GM13976 (cell line): ENCODE measurements around the gene MALRD1.

Experiments
- DNase-seq: peaks from one replicate; pipeline ENCODE4 v3.0.0; 2012; ENCODE audit warnings: low spot score
- CTCF ChIP-seq: IDR thresholded peaks from 2 replicates; pipeline ENCODE4 v1.5.1; 2012; ENCODE audit warnings: borderline replicate concordance, mild to moderate bottlenecking; ENCODE audit not compliant: insufficient read depth; ENCODE audit errors: extremely low read depth, missing control alignments, control extremely low read depth
- in situ Hi-C: fragments of 300-500 bp; cut with MboI; formaldehyde crosslinking; loops from one replicate; pipeline ENCODE4 v1.12.0; 2022; ENCODE audit warnings: low sequenced_read_pairs, mixed read lengths, inconsistent platforms; ENCODE audit not compliant: unreplicated experiment

MALRD1 gene

GRCh38 chr10:19021162-19021561 lies 27.4 kb upstream of the MALRD1 start:
- DNase-seq: no peak
- TF ChIP-seq CTCF: no peak
- in situ Hi-C loops: no loop called here

- in situ Hi-C loops: no loop called here
- DNase-seq: no peak
- TF ChIP-seq CTCF: no peak
These were observed 24.0 kb upstream of the MALRD1 start for GRCh38 chr10:19024611-19025010.

- DNase-seq: no peak
- TF ChIP-seq CTCF: no peak
- in situ Hi-C loops: no loop called here
These were observed 16.8 kb upstream of the MALRD1 start for GRCh38 chr10:19031763-19032162.

GRCh38 chr10:19033741-19034140 lies 14.9 kb upstream of the MALRD1 start:
- no peak for DNase-seq
- no peak for TF ChIP-seq CTCF
- in situ Hi-C loops: no loop called here

GRCh38 chr10:19041171-19041570 lies 7.4 kb upstream of the MALRD1 start:
- DNase-seq: no peak
- in situ Hi-C loops: no loop called here
- TF ChIP-seq CTCF: no peak

GRCh38 chr10:19043431-19043830 lies 5.2 kb upstream of the MALRD1 start:
- in situ Hi-C loops: no loop called here
- no peak for TF ChIP-seq CTCF
- DNase-seq: no peak

- no peak for DNase-seq
- in situ Hi-C loops: no loop called here
These were observed 1.9 kb upstream of the MALRD1 start for GRCh38 chr10:19046679-19047078.

More at GRCh38 chr10:19046679-19047078, 1.9 kb upstream of the MALRD1 start:
- TF ChIP-seq CTCF: no peak
